ENCODE data around the gene TGIF1. TPM values are rescaled to one million over a fixed set of nuclear protein-coding genes. Genes with fewer than 3 reads are reported as not detected.

Gene TGIF1
- total RNA-seq (2022) (129 and 139 TPM in 2 replicates), Bru-seq, nascent RNA (percentile 89 among the genes with signal in this experiment), BruChase-seq, experiment 1, labeled RNA remaining after a 6-hour chase (percentile 60 among the genes with signal in this experiment), BruChase-seq, experiment 2, labeled RNA remaining after a 2-hour chase (percentile 63 among the genes with signal in this experiment)
- long read RNA-seq, transcript TGIF1-202 (3 exons, 2,076 nt), result major isoform, 75 of 132 reads
- long read RNA-seq, transcript TGIF1-207 (4 exons, 1,585 nt), result minor isoform, 9 of 132 reads
- long read RNA-seq, transcript TGIF1-208 (2 exons, 2,214 nt), result minor isoform, 21 of 132 reads
- long read RNA-seq, partial matches to known transcripts, result 1 of 132 reads
- long read RNA-seq, other reads (novel, unspliced or antisense), result 12 of 132 reads

- TF ChIP-seq, protein P1, sequence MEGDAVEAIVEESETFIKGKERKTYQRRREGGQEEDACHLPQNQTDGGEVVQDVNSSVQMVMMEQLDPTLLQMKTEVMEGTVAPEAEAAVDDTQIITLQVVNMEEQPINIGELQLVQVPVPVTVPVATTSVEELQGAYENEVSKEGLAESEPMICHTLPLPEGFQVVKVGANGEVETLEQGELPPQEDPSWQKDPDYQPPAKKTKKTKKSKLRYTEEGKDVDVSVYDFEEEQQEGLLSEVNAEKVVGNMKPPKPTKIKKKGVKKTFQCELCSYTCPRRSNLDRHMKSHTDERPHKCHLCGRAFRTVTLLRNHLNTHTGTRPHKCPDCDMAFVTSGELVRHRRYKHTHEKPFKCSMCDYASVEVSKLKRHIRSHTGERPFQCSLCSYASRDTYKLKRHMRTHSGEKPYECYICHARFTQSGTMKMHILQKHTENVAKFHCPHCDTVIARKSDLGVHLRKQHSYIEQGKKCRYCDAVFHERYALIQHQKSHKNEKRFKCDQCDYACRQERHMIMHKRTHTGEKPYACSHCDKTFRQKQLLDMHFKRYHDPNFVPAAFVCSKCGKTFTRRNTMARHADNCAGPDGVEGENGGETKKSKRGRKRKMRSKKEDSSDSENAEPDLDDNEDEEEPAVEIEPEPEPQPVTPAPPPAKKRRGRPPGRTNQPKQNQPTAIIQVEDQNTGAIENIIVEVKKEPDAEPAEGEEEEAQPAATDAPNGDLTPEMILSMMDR (IDR thresholded peaks at IDR 0.05; ENCODE audit: unreplicated experiment), result no peak
- peak; percentile 87 for DNase-seq
- Mint-ChIP-seq H3K27ac (ENCODE audit: unreplicated experiment) (peak within 1 kb of the TSS; percentile 95), H3K27me3 (ENCODE audit: unreplicated experiment) (no peaks in the 10 kb centered on the region), H3K9me3 (ENCODE audit: low read depth, unreplicated experiment) (no peaks in the 10 kb centered on the region), H3K4me1 (ENCODE audit: low read depth, unreplicated experiment) (peaks cover 2% of the 10 kb centered on the region), H3K4me3 (ENCODE audit: low read depth, unreplicated experiment) (peak within 1 kb of the TSS; percentile 92), H3K36me3 (ENCODE audit: insufficient read depth, unreplicated experiment) (peaks cover 84% of the 10 kb centered on the region)
- CTCF ChIA-PET, result interaction anchor here (1.0 kb wide), 1 partner anchor 144 kb away, joined by 3 read pairs; no protein-coding TSS in a partner anchor
- intact Hi-C loops (cut with micrococcal nuclease; ENCODE audit: unreplicated experiment), result no loop called here
- BruUV-seq (replicated peaks), result TSS peak; percentile 4
Measured at GRCh38 chr18:3450012-3450798, at the start of gene TGIF1. Gene TGIF1, plus strand, starts transcription at chr18:3450172. Its CDS starts 318 bp downstream, at chr18:3450490.

DNA sequence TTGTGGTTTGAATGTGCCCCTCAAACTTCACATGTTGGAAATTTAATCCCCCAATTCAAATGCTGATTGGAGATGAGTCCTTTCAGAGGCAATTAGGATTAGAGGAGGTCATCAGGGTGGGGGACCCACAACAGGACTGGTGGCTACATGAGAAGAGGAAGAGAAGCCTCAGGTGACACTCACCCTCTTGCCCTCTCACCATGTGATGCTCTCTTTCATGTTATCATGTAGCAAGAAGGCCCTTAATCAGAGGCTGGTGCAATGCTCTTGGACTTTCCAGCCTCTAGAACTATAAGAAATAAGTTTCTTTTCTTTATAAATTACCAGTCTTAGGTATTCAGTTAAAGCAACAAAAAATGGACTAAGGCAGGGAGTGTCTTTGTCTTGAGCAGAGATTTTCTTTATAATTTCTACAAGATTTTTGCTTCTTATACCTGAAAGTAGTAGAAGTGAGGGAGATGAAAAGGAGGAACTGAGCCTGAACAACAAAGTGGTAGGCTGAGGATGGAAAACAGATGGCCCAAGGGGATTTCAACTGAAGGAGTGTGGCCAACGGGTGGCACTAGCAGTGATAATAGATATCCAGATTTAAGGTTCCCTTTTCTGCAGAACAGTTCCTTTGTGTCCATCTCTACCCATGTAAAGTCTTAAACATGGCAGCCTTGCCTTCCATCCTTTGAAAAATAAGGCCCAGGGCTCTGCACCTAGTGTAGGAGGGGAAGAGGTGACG, 49.2 kb upstream of the TGIF1 start:
- CTCF ChIA-PET, result no interaction called here
- no peak overlapping the region for H3K4me3 Mint-ChIP-seq (ENCODE audit: low read depth, unreplicated experiment)
- no peaks in the 10 kb centered on the region for H3K27me3 Mint-ChIP-seq (ENCODE audit: unreplicated experiment)
- intact Hi-C loops (cut with micrococcal nuclease; ENCODE audit: unreplicated experiment), result no loop called here
- peak overlapping the region; percentile 16 for H3K27ac Mint-ChIP-seq (ENCODE audit: unreplicated experiment)
- no peak for DNase-seq
- H3K4me1 Mint-ChIP-seq (ENCODE audit: low read depth, unreplicated experiment), result peaks cover 22% of the 10 kb centered on the region
- TF ChIP-seq, protein P1 (IDR thresholded peaks at IDR 0.05; ENCODE audit: unreplicated experiment), result no peak
- BruUV-seq (replicated peaks), result no TSS peak
- peaks cover 3% of the 10 kb centered on the region for H3K9me3 Mint-ChIP-seq (ENCODE audit: low read depth, unreplicated experiment)
- H3K36me3 Mint-ChIP-seq (ENCODE audit: insufficient read depth, unreplicated experiment), result peaks cover 7% of the 10 kb centered on the region

DNA sequence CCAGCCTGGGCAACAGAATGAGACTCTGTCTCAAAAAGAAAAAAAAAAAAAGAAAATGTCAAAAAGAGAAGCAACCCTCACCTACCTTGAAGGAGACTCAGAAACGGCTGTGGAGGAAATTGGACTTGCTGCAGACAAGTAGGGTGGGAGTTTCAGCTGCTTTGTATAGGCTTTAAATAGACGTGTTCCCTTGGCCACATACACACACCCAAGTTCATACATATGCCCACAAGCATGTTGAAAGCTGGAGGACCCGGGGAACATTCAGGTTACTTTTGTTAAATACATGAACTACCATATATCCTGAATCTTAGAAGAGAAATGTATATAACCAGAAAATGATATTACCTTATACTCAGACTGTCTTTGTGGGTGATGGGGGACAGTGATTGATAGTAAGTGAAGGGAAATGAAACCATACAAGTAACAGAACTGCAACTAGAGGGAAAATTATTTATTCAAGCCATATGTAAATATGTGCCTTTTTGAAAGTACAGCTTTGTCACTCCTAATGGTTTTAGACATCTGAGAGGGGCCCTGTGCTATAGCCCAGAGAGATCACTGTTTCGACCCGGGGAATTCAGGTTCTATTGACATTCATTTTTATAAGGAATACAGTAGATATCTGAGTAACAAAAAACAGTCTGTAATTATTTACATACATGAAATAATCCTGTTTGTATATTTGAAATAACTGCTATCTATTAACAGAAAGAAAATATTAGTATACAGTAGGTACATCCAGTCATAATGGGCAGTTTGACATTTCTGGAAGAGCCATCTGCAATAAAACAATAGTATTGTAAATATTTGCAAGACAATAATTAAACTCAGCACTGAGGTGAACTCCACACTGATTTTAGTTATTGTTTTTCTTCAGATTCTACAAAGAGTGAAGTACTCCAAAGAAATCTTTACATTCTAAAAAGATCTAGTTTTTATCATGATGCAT, 48.0 kb upstream of the TGIF1 start:
- intact Hi-C loops (cut with micrococcal nuclease; ENCODE audit: unreplicated experiment), result no loop called here
- Mint-ChIP-seq H3K4me1 (ENCODE audit: low read depth, unreplicated experiment) (peaks cover 11% of the 10 kb centered on the region), H3K27ac (ENCODE audit: unreplicated experiment) (no peak overlapping the region), H3K27me3 (ENCODE audit: unreplicated experiment) (no peaks in the 10 kb centered on the region), H3K9me3 (ENCODE audit: low read depth, unreplicated experiment) (peaks cover 3% of the 10 kb centered on the region), H3K4me3 (ENCODE audit: low read depth, unreplicated experiment) (no peak overlapping the region), H3K36me3 (ENCODE audit: insufficient read depth, unreplicated experiment) (peaks cover 6% of the 10 kb centered on the region)
- TF ChIP-seq, protein P1 (IDR thresholded peaks at IDR 0.05; ENCODE audit: unreplicated experiment), result no peak
- no TSS peak for BruUV-seq (replicated peaks)
- no peak for DNase-seq
- CTCF ChIA-PET, result no interaction called here

Measured in Calu3 (cell line).